ENCODE measurements around the gene AP1B1. TPM values are rescaled to one million over a fixed set of nuclear protein-coding genes. Genes with fewer than 3 reads are reported as not detected.

AP1B1 gene
- total and polyA plus RNA-seq, 2 of the 13 experiments (the other 11 are each of a cell fraction or from before 2014, with no cell fraction given): 26.6 to 29.7 TPM

- TF ChIP-seq ZNF687 (CRISPR knock-in tag; IDR thresholded peaks at IDR 0.05) (peak; percentile 92), MXD4 (CRISPR knock-in tag; IDR thresholded peaks at IDR 0.05) (peak; percentile 79; the same call in 1 of the 2 replicates), HNRNPL (IDR thresholded peaks at IDR 0.05; ENCODE audit: low read depth, low read length) (0 out of 2 replicates have a peak, but pooled peaks have one; percentile 55), SALL1 (CRISPR knock-in tag; IDR thresholded peaks at IDR 0.05) (peak; percentile 78; the same call in 1 of the 2 replicates), HIC2 (CRISPR knock-in tag; IDR thresholded peaks at IDR 0.05; ENCODE audit: low read depth) (no peak; the same call in 1 of the 2 replicates), TAF15 (IDR thresholded peaks at IDR 0.05; ENCODE audit: low read depth, low read length, poor library complexity, severe bottlenecking) (no peak), GFI1 (CRISPR knock-in tag; IDR thresholded peaks at IDR 0.05; ENCODE audit: borderline replicate concordance) (peak; percentile 31; the same call in 1 of the 2 replicates), NRL (CRISPR knock-in tag; IDR thresholded peaks at IDR 0.05; ENCODE audit: borderline replicate concordance) (peak; percentile 63; the same call in 1 of the 2 replicates), KDM6A (CRISPR knock-in tag; IDR thresholded peaks at IDR 0.05; ENCODE audit: low read depth) (no peak), SETDB1 (CRISPR knock-in tag; IDR thresholded peaks at IDR 0.05; ENCODE audit: borderline replicate concordance) (no peak), FOXC1 (CRISPR knock-in tag; IDR thresholded peaks at IDR 0.05; ENCODE audit: borderline replicate concordance) (no peak), RNF219 (CRISPR knock-in tag; IDR thresholded peaks at IDR 0.05) (peak; percentile 78; the same call in 1 of the 2 replicates), MAZ (IDR thresholded peaks at IDR 0.05; ENCODE audit: borderline replicate concordance, low read depth, low read length) (peak; percentile 55; the same call in 1 of the 2 replicates), MAZ (CRISPR knock-in tag; IDR thresholded peaks at IDR 0.05; ENCODE audit: low read depth) (no peak; the same call in 1 of the 2 replicates), E2F5 (CRISPR knock-in tag; conservative IDR thresholded peaks at IDR 0.05) (no peak), CCDC6 (CRISPR knock-in tag; IDR thresholded peaks at IDR 0.05) (0 out of 2 replicates have a peak, but pooled peaks have one; percentile 10), CREB1 (IDR thresholded peaks at IDR 0.05) (peak; percentile 35; the same call in 1 of the 2 replicates), CREB1 (CRISPR knock-in tag; IDR thresholded peaks at IDR 0.05) (no peak)
Measured at GRCh38 chr22:29387921-29388758, at the start of gene AP1B1 (continued).

Data from HepG2 (cell line).